ENCODE measurements around the gene AKAP7.

DNA sequence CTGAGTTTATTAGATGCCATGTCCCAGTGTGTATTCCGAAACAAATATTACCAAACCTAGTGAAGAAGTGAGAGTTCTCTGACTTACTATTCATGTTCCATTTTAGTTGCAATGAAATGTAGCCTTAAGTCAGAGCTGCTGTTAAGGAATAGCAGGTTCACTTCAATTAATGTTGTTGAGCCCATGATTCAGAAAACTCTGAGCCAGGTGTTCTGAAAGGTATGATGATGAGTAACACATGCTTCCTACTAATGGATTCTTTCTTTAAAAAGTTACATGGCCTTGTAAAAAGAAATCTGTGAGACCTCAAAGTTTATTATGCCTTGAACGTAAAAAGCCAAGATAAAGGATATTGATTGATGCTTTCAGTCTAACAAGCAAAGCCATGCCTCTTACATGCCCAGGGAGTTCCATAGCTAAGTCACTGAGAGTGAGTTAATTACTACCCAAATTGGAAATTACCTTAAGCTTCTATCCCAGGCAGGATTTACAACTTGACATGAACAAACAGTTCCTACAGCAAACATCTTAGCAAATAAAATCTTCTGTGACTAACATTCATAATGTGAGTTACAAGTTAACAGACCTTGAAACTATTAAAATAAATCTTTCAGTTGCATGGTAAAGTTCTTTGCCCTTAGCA, 122.9 kb downstream of the AKAP7 start:
- no peak for TF ChIP-seq CTCF (IDR thresholded peaks at IDR 0.05)
- TF ChIP-seq ZFX (IDR thresholded peaks at IDR 0.05; ENCODE audit: borderline replicate concordance) = no peak

All from 22Rv1 (cell line).